ENCODE results near the gene NFASC.

NFASC gene

DNA sequence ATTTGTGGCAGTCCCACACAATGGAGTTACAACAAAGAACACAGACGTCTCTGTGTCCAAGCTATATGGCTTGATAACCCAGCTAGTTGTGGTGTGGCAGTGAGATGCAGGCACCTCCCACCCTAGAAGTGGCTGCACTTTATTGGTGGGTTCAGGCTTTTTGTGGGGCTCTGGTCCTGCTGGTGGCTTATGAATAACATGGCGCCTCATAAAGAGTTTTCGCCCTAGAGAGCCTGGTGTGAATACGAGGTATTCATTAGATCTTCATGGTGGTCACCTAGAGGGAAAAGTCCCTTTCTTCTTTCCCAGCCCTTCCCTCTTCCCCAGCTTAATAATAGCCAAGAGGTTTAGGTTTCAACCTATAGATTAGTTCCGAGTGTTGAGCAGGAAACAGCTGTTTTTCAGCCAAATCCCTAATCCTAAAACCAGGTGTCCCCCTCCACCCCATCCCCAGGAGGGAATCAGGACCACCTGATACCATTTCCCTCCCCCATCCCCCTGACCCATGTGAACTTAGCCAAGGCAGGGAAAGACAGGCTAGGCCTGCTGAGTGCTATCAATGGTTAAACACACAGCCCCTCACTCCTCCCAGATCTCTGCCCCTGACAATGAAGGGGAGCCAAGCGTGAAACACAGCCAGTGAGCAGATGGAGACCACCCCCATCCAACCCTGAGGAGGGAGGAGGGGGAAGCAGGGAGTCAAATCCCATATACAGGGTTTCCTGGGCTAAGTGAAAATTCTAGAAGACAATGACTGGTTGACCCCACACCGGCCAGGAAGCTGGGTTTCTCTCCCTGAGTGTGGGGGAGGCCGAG lies 58.2 kb downstream of the NFASC start:
- peak; percentile 62 for DNase-seq (ENCODE audit: low spot score)

DNA sequence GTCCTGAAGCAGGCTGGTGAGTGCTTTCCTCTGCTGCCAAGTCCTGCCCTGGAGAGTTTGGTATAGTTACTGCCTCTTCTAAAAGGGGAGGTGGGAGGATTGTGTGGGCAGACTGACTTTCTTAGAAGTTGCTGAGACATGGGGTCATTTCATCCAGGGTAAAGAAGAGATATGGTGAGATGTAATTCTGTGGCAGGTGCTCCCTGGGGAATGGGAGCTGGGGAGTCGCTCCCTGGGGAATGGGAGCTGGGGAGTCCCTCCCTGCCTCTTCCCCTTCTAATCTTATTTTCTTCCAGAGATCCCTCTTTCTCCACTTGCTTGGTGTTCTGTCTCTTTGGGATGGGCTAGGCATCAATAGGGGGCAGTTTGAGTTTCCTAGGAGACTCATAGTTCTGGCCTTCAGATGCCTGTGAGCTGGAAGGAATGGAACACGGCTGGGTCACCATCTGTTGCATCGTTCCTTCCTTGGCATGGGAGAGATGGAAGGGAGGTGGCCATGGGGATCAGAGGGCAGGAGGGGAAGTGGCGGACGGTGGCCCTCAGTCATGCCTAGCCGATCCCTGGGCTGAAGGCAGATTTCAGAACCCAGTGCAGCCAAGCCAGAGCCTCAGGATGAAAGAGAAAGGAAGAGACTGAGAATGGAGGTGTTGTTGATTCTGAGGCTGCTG lies 59.0 kb downstream of the NFASC start:
- DNase-seq (ENCODE audit: low spot score) = no peak

- no peak for DNase-seq (ENCODE audit: low spot score)
Measured at GRCh38 chr1:204930155-204930523, 59.5 kb downstream of the NFASC start.

- DNase-seq (ENCODE audit: low spot score) = no peak
Measured at GRCh38 chr1:204931313-204931712, 60.7 kb downstream of the NFASC start.

DNA sequence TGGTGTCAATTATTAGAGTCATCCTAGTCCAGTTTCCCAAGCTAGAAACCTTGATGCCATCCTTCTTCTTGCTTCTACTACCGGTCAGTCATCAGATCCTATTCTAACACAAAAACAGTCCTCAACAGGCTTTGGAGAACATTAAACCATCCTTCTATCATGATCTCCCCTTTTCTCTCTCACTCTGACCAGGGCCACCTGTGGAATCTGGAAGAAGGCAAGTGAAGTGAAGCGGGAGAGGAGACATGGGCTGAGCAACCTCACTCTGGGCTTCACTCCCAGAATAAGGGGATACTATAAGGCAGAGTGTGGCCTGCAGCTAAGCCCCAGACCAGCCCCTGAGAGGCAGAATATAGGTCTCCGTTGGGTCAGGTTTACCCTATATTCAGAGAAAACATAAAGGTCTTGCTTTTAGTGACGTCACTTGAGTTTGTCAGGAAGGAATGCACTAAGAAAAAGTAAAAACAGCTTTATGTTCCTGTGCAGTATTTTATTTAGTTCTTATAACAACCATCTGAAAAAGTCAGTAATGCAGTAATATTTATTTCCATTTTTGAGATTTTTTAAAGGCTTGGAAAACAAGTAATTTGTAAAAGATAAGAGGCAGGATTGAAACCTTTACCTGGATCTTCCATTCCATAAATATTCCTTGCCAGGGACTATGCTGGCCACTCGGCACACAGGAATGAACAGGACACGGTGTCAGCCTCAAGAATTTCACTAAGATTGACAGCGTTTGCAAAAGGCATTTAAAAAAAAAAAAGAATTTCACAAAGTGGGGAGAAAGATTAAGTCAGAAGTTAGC lies 61.3 kb downstream of the NFASC start:
- no peak for DNase-seq (ENCODE audit: low spot score)

DNA sequence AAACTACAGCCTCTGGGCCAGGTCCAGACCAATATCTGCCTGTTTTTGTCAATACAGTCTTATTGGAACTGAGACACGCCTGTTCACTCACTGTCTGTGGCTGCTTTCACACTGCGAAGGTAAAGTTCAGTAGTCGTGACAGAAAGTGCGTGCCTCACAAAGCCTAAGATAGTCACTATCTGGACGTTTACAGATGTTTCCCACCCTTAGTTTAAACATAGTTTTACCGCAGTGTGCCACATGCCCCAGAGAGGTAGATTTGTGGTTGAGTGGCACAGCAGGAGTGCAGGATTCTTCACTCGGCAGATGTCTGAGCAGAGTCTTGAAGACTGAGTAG lies 61.9 kb downstream of the NFASC start:
- no peak for DNase-seq (ENCODE audit: low spot score)

DNA sequence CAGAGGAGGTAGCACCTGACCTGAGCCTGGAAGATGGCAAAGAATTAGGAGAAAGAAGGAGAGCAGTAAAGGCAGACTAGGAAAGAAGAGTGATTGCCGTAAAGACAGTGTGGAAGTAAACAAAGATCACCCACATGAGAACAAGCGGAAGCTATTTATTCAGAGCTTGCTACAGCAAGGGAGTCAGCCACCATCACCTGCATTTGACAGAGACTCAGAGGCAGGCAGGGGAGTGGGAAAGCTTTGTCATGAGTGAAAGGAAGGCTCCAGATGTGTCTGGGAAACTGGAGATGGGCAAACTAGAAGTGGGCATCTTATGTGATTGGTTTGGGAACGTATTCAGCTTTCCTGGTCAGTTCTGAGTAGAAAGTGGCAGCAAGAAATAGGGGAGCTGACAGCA lies 64.5 kb downstream of the NFASC start:
- no peak for DNase-seq (ENCODE audit: low spot score)

DNA sequence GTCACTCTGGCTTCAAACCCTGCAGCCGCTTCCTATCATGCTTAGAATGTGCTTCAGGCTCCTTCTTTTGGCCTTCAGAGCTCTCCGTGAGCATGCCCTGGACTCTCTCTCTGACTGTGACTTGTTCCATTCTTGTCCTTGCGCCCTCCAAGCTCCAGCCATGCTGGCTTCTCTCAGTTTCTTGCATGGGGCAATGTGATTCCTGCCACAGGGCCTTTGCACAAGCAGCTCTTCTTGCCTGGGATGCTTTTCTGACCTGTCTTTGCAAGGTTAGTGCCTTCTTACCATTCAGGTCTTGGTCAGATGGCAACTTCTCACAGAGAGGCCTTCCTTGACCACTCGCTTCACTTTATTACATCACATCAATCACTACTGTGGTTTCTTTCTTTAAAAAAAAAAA lies 66.1 kb downstream of the NFASC start:
- no peak for DNase-seq (ENCODE audit: low spot score)

DNA sequence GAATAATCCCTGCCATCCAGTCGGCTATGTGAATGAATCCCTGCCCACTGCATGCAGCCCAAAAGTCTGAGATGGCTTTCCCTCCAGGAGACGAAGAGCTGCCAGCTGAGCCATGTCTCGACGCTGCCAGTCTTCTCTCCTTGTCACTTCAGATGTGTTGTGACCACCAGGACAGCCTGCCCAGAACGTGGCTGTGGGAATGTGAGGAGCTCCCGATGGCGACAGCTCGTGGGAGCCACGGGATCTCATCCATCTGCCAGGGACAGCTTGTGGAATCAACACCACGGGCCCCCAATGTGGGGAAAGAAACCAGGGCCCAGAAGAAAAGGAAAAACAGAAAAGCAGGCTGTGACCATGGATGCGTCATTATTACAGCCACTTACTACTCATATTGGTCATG lies 67.2 kb downstream of the NFASC start:
- no peak for DNase-seq (ENCODE audit: low spot score)

DNA sequence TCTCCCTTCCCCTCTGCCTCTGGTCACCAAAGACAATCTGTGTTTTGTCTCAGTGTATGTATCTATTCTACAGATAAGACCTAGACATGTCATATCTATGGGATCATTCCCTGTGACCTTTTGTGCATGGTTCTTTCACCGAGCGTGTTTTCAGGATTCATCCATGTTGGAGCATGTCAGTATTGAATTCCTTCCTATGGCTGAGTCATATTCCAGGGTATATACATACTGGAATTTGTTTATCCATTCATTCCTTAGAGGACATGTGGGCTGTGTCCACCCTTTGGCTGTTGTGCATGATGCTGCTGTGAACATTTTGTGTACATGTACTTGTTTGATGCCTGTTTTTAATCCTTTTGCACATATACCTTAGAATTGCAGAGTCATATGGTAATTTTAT lies 69.9 kb downstream of the NFASC start:
- no peak for DNase-seq (ENCODE audit: low spot score)

- peak; percentile 86 for DNase-seq (ENCODE audit: low spot score)
Measured at GRCh38 chr1:204941421-204942338, 71.0 kb downstream of the NFASC start.

- DNase-seq (ENCODE audit: low spot score) = no peak
Measured at GRCh38 chr1:204943495-204943894, 72.8 kb downstream of the NFASC start.

DNA sequence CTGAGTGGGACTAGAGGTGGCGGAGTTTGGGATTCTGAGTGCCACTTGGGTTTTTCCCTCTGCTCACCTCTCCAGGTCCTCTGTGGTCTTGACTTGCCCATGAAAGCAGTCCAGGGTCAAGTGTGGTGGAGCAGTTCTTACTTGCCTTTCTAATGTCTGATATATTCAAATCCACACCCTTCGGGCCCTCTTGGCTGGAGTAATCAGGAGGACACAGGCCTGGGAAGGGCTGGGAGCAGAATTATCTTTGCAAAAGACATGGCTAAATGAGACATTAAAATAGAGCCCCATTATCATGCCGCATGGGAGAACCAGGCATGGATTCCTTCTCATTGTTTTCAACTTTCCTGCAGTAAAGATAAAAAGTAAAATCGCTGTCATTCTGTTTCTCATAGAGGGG lies 74.0 kb downstream of the NFASC start:
- no peak for DNase-seq (ENCODE audit: low spot score)

DNA sequence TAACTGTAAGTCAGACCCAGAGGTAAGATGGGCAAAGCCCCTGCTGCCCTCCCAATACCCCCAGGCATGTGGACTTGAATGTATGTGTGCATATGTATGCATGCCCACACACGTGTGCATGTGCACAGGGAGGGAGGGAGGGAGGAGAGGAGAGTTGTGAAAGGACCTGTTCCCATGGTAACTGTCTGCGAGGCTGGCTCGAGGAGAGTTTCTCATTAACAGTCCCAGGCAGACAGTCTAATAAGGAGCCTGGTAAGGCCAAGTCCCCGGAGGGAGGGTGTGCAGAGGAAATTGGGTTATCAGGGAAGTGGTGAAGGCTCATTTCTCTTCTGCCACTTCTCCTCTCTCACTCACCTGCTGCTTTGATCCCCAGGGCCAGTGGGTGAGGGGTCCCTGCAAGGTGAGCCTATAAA lies 74.9 kb downstream of the NFASC start:
- DNase-seq (ENCODE audit: low spot score) = no peak

DNA sequence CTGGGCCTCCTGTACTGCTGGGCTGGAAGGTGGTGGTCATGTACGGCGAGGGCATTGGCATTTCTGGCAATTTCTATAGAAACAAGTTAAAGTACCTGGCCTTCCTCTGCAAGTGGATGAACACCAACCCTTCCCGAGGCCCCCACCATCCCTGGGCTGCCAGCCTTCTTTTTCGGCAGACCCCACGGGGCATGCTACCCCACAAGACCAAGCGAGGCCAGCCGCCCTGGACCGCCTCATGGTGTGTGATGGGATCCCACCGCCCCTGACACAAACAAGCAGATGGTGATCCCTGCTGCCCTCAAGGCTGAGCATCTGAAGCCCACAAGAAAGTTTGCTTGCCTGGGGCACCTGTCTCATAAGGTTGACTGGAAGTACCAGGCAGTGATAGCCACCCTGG lies 76.0 kb downstream of the NFASC start:
- DNase-seq (ENCODE audit: low spot score) = no peak

DNA sequence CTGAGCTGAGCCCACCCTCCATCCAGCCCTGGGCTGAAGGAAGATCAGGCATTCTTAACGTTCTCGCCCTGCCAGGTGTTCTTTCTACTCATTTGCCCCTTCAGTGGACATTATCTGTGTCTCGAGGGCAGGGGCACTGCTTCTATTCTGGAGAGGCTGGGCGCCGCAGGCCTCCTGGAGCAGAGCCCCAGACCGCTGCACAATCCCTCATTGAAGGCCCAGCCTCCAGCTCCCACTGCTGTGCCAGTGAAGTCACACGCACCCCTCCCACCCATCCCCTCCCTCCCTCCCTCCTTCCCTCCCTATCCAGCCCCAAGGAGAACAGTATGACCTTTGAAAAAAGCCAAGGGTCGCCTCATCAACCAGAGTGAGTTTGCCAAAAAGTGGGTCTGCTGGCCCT lies 76.7 kb downstream of the NFASC start:
- no peak for DNase-seq (ENCODE audit: low spot score)

GRCh38 chr1:204947747-204948146 lies 77.1 kb downstream of the NFASC start:
- no peak for DNase-seq (ENCODE audit: low spot score)

- DNase-seq (ENCODE audit: low spot score) = no peak
Measured at GRCh38 chr1:204950353-204951001, 79.8 kb downstream of the NFASC start.

GRCh38 chr1:204958317-204959307 lies 88.0 kb downstream of the NFASC start:
- no peak for DNase-seq (ENCODE audit: low spot score)

DNA sequence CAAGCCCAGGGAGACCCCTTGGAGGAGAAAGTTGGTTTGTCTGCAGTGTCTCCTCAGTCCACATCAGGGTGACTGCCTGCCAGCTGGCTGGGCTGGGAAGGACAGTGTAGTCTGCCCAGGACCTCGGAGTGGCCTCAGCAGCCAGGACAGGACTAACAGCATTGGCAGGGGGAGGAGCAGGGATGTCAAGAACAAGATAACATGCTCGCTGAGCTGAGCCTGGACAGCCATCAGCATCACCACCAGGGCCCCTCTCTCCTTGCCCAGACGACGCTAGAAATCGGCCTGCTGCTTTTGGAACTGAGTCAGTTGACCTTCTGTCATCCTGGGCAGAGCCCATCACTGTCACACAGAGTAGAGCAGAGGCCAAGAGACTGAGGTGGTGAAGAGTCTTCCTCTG lies 88.7 kb downstream of the NFASC start:
- DNase-seq (ENCODE audit: low spot score) = no peak
